HG03095 (cell line): ENCODE results near the gene SLC12A5.

Experiments used
- ATAC-seq: cut with Tn5 transposase; IDR thresholded peaks from one replicate; pipeline ENCODE4 v1.9.1; 2021; ENCODE audit warnings: moderate library complexity; ENCODE audit not compliant: unreplicated experiment

Gene SLC12A5

DNA sequence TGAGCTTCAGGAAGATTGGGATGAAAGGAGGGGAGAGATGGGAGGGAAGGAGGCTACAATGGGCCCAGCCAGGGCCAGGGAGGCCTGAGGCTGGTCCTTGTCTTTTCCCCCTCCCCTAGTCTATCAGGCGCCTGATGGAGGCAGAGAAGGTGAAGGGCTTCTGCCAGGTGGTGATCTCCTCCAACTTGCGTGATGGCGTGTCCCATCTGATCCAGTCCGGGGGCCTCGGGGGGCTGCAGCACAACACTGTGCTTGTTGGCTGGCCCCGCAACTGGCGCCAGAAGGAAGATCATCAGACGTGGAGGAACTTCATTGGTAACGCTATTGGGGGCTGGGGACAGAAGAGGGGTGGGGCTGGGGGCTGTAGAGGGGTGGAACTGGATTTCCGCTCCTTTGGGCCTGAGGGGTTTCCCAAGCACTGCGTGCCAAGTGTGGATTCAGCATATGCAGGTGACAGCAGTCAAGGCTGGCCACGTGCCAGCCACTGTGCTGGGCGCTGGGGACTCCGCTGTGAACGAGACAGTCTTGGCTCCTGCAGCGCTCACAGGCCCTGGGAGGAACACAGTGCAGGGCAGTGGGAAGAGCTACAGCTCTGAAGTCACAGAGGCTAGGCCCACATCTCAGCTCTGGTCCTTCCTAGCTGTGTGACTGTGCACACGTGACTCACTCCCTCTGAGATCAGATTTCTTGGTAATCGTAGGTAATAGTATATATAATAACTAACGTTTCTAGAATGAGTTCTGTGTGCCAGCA is 22.7 kb downstream of the SLC12A5 start:
- ATAC-seq: no peak

DNA sequence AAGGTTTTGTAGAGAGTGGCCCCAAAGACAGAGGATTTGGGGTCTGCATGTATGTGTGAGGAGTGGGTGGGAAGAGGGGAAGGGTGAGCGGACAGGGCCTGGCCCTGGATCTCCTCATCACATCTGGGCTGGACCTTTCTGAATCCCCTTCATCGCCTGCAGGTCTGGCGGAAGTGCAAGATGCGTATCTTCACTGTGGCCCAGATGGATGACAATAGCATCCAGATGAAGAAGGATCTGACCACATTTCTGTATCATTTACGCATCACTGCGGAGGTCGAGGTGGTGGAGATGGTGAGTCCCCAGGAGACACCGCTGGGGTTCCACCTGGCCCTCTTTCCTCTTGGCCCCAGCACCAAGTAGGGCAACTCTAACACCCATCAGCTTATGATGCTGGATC is 24.4 kb downstream of the SLC12A5 start:
- no peak for ATAC-seq

DNA sequence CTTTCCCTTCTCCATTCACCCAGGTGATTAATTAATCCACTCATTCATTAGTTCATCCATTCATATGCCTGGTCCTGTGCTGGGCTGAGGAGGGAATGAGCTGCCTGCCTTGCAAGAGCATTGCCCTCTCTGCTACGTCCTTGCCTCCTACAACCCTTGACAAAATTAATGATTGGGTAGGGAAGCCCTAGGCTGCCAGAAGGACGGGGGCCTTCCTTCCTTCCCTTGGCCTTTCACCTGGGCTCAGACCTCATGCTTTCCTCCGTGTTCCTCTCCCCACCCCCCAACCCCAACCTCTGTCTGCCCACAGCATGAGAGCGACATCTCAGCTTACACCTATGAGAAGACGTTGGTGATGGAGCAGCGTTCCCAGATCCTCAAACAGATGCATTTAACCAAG is 25.6 kb downstream of the SLC12A5 start:
- ATAC-seq: no peak

DNA sequence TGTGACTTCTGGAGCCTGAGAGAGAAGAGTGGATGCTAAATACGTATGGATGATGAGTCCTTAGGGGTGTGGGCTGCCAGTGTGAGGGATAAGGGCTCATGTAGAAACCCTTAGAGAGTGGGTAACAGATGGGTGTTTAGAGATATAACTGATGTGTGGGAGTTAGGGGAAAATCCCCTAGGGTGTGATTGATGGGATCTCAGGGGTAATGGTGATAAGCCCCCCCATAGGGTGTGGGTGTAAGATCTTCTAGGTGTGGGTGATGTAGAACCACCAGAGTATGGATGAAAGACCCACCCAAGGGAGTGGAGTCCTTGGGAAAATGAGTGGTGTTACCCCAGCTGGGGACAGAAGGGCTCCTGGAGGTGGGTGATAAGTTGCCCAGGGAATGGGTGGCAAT is 26.3 kb downstream of the SLC12A5 start:
- ATAC-seq: no peak

DNA sequence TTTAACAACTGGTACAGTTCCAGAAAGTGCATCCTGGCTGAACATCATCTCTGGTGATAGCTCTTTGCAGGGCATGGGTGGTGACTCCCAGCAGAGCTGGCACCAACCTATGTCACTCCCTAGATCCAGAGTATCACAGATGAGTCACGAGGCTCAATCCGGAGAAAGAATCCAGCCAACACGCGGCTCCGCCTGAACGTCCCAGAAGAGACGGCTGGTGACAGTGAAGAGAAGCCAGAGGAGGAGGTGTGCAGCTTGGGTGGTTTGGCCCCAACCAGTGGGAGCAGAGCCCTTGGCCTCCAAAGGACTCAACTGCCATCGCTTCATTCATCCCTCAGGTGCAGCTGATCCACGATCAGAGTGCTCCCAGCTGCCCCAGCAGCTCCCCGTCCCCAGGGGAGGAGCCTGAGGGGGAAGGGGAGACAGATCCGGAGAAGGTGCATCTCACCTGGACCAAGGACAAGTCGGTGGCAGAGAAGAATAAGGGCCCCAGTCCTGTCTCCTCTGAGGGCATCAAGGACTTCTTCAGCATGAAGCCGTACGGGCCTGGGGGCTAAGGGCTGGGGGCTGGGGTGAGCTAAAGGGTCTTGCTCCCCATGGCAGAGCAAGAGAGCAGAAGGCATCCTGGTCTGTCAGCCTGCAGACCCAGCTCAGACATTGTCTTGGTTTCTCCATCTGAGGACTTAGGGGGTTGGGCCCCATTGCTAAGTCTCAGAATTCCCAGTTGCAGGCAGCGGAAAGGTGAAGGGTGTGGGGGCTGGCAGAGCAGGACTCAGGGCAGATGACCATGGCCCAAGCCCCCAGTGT is 27.2 kb downstream of the SLC12A5 start:
- no peak for ATAC-seq

DNA sequence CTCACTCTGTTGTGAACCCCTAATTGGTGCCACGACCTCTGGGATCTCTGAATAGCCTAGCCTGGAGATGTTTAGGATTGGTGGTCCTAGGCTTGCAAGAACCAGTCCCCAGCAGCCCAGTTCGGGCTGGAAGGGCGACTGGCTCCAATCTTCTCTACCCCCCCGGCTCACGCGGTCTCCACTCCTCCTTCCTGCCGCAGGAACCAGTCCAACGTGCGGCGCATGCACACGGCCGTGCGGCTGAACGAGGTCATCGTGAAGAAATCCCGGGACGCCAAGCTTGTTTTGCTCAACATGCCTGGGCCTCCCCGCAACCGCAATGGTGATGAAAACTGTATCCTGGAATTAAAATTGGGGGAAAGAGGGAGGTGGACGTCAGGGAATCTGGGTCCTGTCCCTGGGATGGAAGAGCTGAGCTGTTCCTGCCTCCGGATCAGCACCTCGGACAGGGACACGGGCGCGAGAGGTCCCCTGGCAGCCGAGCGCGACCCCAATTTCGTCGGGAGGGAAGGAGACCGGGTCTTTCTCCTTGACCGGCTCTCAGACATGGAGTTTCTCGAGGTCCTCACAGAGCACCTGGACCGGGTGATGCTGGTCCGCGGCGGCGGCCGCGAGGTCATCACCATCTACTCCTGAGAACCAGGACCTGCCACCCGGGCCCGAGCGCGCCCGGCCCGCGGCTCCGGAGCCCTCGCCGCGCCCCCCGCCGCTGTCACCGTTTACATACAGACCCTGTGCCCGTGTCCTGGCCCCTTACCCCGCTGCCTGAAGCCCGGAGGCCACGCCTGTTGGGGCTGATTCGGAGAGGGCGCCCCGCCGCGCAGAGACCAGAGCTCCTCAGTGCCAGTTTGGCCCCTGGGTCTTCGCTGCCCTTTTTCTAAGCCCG is 28.2 kb downstream of the SLC12A5 start:
- no peak for ATAC-seq

DNA sequence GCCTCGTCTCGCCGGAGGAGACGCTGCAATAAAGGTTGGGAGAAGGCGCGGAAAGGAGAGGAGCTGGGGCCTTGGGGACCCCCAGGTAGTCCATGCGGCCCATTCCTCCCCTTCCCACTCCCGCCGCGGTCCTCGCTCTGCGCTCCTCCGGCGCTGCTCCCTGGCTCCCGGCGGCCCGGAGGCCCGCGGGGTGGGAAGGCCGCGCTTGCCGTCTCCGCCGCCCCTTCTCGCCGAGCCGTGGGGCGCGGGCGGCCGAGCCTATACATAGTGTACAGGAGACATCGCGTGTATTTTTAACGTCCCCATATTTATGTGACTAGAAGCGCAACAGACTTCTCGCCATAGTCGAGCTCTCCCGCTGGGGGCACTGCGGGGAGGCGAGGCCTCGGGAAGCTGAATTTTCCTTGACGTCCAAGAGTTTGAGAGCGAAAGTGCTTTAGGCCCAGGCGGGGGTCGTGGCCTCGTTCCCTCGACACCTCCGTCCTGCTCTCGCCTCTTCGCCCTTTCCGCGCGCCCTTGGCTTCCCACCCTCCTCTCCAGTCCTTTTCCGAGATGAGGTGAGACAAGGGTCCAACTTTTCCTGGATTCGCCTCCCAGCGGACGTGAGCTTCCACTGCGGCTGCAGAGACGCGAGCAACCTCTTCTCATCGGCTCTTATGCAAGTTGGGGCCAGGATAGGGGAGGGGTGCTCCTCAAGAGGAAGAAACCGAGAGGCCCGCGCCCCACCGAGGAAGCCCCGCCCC is 29.0 kb downstream of the SLC12A5 start:
- ATAC-seq: no peak

DNA sequence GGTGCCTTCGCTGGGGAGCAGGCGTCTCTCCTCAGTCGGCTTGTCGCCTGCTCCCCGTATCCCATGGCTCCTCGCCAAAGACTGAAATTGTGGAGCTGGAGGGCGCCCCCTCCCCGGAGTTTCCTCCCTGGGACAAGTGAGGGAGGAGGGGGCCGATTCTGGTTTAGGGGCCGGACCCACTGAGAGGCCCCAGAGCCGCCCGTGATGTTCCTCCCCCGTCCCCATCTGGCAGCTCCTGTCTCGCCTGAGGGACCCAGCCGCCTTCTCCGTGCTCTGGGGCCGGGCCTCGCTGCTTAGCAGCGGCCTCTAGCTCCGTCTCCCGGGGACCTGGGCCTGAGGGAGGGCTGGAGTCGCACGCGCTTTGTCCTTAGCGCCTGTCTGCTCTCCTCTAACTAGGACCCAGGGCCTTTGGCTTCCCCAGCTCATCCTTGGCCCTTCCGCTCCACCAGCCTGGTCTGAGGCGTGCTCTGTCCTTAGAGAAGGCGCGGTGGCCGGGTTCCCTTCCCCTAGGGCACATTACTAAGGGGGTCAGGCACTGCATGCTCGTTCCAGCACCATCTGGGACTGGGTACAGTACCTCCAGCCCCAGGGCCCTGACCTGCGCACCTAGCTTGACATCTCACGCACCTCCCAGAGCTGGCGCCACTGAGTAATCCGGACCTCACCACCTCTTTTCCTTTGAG is 29.7 kb downstream of the SLC12A5 start:
- ATAC-seq: no peak

DNA sequence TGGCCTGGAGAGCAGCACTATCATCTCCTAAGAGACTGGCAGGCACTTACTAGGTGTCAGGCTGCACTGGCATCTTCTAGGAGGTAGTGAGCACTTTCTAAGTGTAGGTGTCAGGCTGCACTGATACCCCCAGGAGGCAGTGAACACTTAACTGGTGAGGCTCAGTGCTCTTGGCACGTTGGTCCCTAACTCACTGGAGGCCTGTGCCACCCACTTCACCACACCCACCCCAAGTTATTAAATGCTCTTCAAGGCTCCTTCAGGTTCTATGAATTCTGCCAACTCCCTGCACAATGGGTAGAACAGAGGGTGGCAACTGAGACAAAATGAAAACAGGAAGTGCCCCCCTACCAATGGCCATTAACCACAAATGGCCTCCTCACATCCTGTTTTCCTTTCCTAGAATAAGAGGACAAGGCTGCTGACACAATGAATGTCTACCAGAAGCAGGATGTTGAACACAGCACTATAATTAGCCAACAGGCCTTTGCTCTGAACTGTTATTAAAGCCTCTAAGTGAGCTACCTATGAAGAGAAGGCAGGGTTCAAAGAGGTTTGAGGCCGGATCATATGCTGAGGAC is 31.4 kb downstream of the SLC12A5 start:
- ATAC-seq: no peak

DNA sequence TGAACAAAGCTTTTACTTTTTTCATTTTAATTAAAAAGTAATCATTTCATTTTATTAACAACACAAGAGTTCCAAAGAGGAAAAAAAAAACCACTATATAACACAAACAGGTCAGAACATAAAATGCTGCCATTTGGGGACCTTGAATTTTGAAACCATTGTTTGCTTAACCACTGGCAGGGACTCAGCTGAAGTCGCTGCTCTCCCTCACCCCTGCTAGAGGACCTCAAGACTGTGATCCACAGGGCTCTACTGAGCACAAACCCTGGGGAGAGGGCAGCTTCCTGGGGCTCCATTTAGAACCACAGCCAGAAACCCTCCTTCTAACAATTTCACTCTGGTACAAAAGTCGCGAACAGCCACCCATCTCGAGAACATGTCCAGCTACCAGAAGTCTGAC is 32.0 kb downstream of the SLC12A5 start:
- no peak for ATAC-seq

DNA sequence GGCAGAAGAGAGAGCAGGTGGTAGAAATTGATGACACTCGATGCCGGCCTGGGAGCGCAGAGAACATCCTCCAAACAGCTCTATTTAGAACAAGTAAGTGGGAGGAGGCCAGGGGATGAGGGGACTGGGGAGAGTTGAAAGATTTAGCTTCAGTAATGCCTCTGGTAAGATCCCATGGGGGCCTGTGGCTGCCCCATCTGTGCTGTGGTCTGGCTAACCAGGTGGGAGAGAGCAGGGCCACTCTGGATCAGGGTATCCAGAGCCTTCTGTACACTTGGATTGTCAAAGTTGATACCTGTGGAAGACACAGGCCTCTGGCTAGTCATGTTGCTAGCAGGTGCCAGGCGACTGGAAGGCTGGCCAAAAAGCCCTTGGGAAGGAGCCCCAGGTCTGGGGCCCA is 33.1 kb downstream of the SLC12A5 start:
- ATAC-seq: no peak

DNA sequence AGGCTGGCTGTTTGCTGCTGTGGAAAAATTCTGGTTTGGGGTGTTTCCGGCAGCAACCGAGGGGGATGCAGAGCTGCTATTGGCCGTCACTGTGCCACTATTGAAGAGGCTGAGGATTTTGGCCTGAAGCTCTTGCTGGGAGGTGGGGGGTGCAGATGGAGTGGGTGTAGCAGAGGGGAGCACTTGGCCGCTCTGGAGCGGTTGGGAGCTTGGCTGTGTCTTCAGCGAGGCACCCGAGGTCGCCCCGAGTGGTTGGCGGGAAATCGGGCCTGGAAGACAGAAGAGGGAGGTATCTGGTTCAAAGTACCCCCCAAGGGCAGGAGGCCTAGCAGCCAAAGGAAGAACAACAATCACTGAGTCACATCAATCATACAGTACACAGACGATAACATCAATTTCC is 33.6 kb downstream of the SLC12A5 start:
- ATAC-seq: no peak

DNA sequence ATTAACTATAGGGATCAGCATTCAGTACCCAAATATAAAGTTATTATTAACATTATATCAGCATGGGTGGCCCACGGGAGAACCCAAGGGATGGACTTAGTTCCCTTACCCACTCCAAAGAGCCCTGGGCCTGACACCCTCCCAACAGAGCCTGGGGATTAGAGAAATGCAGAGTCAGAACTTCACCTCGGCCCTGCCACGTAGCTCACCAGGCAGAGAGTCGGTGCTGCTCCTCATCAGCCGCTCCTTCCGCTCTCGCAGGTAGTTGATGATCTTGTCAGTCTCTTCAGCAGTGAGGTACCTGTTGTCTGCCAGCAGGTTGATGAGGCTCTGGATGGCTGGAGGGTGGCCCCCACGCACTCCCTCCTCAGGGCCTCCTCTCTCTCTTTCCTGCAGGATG is 34.1 kb downstream of the SLC12A5 start:
- no peak for ATAC-seq

DNA sequence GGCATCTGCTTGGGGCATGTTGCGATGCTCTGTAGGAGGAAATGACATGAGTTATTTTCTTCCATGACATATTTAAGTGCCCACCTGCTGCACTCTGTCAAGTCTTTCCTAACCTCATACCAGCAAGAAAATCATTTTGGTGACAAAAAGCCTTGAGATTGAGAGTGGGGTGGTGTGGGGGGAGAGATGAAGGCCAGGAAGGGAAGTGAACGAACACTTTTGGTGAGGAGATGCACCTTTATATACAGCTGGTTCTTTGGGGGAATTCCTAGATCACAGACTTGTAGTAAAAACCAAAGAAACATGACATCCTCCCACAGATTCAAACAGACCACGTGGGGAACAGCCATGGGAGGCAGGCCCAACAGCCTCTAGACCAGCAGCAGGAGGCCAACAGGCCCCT is 34.6 kb downstream of the SLC12A5 start:
- ATAC-seq: no peak

DNA sequence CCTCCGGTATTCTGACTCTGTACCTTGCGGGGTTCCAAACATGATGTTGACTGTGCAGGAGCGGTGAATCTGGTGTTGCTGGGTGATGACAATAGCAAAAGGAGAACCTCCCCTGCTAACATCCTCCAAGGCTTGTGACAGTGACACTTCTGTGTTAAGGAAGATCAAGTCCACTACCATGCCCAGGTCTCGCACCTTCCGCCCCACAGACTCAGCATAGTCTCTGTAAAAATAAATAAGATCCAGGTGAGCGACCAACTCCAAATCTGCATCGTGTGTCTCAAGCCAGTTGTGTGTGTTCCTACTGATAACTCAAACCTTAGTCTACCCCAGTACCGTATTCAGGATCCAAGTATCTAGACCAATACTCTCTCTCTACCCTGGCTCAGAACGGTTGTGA is 36.0 kb downstream of the SLC12A5 start:
- no peak for ATAC-seq

DNA sequence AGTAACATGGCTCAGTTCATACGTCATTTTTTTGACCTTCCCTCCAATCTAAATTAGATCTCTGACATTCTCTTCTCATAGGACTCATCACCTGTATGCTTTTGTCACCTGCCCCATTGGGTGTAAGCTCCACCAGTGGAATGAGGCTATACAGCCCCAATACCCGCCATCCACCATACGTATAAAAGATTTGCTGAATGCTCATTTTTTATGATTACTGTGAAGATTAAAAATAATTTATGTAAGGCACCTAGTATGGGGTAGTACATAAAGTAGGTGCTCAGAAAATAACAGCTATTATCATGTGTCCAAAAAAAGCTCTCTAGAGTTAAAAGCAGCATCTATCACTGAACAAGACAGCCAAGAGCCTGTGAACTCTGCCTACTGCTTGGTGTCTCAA is 36.7 kb downstream of the SLC12A5 start:
- no peak for ATAC-seq

DNA sequence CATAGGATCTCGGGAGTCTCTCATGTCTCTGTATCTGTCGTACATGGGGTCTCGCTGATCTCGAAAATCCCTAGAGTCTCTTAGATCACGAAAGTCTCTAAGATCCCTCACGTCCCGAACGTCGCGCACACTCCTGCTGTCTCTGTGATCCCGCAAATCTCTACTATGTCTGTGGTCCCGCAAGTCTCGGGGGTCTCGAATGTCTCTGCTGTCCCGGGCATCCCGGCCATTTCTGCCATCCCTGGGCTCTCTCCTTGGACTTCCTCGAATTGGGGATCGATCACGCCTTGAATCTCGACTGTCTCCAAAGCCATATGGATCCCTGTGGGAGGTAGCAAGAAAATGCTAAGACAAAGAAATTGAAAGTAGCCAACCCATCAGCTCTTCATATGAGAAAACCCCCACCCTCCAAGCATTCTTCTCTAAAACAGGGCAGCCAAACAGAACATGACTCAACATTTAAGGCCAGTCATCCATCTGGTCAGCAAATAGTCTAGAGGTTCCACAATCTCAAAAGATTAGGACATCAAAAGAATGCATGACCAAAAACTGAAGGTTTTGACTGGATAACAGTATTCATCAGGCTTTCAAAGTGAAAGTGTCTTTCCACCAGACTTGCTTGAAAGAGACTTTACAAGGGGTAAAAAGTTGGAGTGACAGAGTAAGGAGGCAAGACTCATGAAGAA is 41.3 kb downstream of the SLC12A5 start:
- ATAC-seq: no peak

DNA sequence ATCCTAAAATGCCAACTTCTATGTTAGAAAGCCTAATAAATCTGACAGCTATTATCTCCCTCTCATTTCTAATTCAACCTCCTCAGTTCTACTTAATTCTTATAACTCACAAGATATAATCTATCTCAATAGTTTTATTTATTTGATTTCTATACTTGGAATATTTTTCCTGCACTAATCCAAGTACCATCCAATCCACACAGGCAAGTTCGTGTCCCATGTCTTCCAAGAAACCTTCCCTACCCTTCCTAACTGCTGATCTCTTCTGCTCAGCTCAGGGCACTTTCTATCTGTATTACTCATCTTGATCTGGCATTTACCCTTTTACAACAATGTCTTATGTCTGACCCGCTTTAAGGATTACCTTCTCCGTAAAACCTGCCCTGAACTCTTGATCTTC is 42.6 kb downstream of the SLC12A5 start:
- ATAC-seq: no peak

DNA sequence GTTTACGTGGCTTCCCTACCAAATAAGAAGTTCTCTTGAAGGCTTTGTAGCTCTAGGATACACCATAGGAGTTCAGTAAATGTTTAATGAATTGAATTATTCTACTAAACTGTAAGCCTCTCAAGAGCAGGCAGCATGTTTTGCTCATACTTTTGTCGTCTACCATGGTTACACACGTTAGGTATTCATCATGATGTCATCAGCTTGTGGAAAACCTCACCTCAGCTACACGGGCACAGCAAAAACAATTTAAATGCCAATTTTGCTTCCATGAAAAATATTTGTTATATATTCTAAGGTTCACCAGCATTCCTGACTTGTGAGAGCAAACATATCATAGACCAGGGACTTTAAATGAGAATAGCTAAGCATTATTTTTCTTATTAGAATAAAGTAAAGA is 44.0 kb downstream of the SLC12A5 start:
- no peak for ATAC-seq
